ENCODE data around the gene GPATCH8.

GPATCH8 gene

DNA sequence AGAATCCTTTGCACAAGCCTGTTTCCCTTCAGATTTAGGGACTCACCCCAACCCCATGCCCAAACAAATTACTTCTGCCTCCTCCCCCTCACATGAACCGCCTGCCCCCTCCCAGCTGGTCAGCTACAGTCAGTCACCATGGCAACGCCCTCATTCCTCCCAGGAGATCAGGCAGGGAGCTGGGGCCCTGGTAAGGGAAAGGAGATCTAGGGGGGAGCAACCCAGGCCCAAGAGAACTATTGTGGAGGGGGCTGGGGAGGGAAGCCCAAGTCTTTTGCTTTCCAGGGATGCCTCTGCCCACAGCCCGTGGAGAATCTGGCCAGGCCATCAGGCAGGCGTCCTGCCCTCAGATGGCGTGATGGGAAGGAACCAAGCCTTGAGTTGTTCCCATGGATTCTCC is 142.4 kb downstream of the GPATCH8 start:
- TF ChIP-seq OSR1 (CRISPR knock-in tag; IDR thresholded peaks at IDR 0.05) (no peak), CSDC2 (CRISPR knock-in tag; IDR thresholded peaks at IDR 0.05) (no peak), RARB (CRISPR knock-in tag; IDR thresholded peaks at IDR 0.05) (no peak), ZNF8 (CRISPR knock-in tag; IDR thresholded peaks at IDR 0.05) (no peak), ESRRG (CRISPR knock-in tag; IDR thresholded peaks at IDR 0.05) (no peak)
- TF ChIP-seq, protein P1, sequence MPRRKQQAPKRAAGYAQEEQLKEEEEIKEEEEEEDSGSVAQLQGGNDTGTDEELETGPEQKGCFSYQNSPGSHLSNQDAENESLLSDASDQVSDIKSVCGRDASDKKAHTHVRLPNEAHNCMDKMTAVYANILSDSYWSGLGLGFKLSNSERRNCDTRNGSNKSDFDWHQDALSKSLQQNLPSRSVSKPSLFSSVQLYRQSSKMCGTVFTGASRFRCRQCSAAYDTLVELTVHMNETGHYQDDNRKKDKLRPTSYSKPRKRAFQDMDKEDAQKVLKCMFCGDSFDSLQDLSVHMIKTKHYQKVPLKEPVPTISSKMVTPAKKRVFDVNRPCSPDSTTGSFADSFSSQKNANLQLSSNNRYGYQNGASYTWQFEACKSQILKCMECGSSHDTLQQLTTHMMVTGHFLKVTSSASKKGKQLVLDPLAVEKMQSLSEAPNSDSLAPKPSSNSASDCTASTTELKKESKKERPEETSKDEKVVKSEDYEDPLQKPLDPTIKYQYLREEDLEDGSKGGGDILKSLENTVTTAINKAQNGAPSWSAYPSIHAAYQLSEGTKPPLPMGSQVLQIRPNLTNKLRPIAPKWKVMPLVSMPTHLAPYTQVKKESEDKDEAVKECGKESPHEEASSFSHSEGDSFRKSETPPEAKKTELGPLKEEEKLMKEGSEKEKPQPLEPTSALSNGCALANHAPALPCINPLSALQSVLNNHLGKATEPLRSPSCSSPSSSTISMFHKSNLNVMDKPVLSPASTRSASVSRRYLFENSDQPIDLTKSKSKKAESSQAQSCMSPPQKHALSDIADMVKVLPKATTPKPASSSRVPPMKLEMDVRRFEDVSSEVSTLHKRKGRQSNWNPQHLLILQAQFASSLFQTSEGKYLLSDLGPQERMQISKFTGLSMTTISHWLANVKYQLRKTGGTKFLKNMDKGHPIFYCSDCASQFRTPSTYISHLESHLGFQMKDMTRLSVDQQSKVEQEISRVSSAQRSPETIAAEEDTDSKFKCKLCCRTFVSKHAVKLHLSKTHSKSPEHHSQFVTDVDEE (CRISPR knock-in tag; IDR thresholded peaks at IDR 0.05), result no peak
- ATAC-seq, result no peak

DNA sequence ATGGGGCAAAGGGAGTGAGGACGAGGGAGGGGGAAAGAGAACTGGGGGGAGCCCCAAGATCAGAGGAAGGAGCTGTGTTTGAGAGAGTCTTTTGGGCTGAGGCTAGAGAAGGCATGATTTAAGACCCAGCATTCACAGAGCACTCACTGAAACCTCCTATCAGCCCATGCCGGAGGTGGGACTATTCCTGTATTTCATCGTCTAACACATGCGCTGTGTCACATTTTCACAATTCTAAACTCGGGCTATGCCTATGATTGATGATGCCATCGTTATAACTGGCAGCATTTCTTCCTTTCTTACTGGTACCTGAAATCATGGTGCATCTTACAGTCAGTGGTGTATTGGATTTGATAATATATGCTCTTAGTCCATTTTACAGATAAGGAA is 143.1 kb downstream of the GPATCH8 start:
- TF ChIP-seq SNAI2 (CRISPR knock-in tag; IDR thresholded peaks at IDR 0.05), result no peak
- TF ChIP-seq, protein P2, sequence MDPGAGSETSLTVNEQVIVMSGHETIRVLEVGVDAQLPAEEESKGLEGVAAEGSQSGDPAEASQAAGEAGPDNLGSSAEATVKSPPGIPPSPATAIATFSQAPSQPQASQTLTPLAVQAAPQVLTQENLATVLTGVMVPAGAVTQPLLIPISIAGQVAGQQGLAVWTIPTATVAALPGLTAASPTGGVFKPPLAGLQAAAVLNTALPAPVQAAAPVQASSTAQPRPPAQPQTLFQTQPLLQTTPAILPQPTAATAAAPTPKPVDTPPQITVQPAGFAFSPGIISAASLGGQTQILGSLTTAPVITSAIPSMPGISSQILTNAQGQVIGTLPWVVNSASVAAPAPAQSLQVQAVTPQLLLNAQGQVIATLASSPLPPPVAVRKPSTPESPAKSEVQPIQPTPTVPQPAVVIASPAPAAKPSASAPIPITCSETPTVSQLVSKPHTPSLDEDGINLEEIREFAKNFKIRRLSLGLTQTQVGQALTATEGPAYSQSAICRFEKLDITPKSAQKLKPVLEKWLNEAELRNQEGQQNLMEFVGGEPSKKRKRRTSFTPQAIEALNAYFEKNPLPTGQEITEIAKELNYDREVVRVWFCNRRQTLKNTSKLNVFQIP (CRISPR knock-in tag; IDR thresholded peaks at IDR 0.05; ENCODE audit: borderline replicate concordance, low read depth), result no peak
- TF ChIP-seq, protein P3, sequence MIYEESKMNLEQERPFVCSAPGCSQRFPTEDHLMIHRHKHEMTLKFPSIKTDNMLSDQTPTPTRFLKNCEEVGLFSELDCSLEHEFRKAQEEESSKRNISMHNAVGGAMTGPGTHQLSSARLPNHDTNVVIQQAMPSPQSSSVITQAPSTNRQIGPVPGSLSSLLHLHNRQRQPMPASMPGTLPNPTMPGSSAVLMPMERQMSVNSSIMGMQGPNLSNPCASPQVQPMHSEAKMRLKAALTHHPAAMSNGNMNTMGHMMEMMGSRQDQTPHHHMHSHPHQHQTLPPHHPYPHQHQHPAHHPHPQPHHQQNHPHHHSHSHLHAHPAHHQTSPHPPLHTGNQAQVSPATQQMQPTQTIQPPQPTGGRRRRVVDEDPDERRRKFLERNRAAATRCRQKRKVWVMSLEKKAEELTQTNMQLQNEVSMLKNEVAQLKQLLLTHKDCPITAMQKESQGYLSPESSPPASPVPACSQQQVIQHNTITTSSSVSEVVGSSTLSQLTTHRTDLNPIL (CRISPR knock-in tag; IDR thresholded peaks at IDR 0.05; ENCODE audit: low read depth), result no peak
- TF ChIP-seq GLIS3 (CRISPR knock-in tag; IDR thresholded peaks at IDR 0.05), result no peak
- ATAC-seq, result no peak

DNA sequence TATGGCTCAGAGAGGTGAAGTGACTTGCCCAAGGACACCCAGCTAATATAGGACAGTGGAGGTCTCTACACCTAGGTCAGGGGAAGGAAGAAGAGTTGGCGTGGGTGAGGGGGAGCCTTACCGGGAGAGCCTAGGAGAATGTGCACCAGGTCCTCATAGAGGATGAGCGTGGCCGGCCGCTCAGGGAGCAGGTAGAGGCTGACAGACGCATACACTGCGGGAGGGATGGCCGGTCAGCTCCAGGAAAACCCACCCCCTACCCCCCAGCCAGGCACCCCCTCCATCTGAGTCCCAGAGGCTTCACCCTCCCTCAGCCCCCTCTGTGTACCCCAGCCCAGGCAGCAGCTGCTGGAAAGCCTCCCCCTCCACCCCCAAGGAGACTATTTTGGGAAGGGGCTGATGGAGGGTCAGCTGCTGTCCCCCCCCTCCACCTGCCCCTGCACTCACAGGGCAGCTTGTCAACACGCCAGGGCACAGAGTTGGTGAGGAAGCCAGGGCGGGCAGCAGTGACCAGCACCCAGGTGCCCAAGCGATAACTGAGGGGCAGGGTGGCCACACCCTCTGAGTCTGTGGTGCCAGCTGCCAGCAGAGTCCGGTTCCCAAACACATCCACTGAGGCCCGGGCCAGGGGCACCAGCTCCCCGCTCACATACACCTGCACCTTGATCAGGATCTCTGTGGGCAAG is 143.6 kb downstream of the GPATCH8 start:
- TF ChIP-seq PPARA (CRISPR knock-in tag; IDR thresholded peaks at IDR 0.05; ENCODE audit: borderline replicate concordance) (no peak), ESRRG (CRISPR knock-in tag; IDR thresholded peaks at IDR 0.05) (no peak), ZC3H10 (CRISPR knock-in tag; IDR thresholded peaks at IDR 0.05) (no peak), ARNTL (CRISPR knock-in tag; IDR thresholded peaks at IDR 0.05; ENCODE audit: borderline replicate concordance, low read depth) (no peak), ZNF565 (CRISPR knock-in tag; conservative IDR thresholded peaks at IDR 0.05; ENCODE audit: low read depth) (no peak), CSDC2 (CRISPR knock-in tag; IDR thresholded peaks at IDR 0.05) (no peak), ZFP3 (CRISPR knock-in tag; IDR thresholded peaks at IDR 0.05) (no peak)
- TF ChIP-seq, protein P1 (CRISPR knock-in tag; IDR thresholded peaks at IDR 0.05), result no peak
- TF ChIP-seq, protein P4, sequence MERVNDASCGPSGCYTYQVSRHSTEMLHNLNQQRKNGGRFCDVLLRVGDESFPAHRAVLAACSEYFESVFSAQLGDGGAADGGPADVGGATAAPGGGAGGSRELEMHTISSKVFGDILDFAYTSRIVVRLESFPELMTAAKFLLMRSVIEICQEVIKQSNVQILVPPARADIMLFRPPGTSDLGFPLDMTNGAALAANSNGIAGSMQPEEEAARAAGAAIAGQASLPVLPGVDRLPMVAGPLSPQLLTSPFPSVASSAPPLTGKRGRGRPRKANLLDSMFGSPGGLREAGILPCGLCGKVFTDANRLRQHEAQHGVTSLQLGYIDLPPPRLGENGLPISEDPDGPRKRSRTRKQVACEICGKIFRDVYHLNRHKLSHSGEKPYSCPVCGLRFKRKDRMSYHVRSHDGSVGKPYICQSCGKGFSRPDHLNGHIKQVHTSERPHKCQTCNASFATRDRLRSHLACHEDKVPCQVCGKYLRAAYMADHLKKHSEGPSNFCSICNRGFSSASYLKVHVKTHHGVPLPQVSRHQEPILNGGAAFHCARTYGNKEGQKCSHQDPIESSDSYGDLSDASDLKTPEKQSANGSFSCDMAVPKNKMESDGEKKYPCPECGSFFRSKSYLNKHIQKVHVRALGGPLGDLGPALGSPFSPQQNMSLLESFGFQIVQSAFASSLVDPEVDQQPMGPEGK (CRISPR knock-in tag; IDR thresholded peaks at IDR 0.05; ENCODE audit: borderline replicate concordance), result no peak
- TF ChIP-seq, protein P5, sequence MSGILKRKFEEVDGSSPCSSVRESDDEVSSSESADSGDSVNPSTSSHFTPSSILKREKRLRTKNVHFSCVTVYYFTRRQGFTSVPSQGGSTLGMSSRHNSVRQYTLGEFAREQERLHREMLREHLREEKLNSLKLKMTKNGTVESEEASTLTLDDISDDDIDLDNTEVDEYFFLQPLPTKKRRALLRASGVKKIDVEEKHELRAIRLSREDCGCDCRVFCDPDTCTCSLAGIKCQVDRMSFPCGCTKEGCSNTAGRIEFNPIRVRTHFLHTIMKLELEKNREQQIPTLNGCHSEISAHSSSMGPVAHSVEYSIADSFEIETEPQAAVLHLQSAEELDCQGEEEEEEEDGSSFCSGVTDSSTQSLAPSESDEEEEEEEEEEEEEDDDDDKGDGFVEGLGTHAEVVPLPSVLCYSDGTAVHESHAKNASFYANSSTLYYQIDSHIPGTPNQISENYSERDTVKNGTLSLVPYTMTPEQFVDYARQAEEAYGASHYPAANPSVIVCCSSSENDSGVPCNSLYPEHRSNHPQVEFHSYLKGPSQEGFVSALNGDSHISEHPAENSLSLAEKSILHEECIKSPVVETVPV (CRISPR knock-in tag; IDR thresholded peaks at IDR 0.05), result no peak
- TF ChIP-seq, protein P3 (CRISPR knock-in tag; IDR thresholded peaks at IDR 0.05; ENCODE audit: low read depth), result no peak

More for the DNA sequence above, 143.6 kb downstream of the GPATCH8 start:
- ATAC-seq, result no peak

Measured in SK-N-SH treated with all-trans-retinoic acid at 6 μM for 48 hours (cell line).